HepG2 (cell line): ENCODE measurements around the gene GTF2A1.

Source experiments
- CREM ChIP-seq, 2 experiments: sonication (generic) in 1 of 2; formaldehyde crosslinking in 1 of 2; IDR thresholded peaks; 2 replicates each; pipeline versions ENCODE4 v1.4.0 to v1.6.1; 2016 to 2020; ENCODE audit warnings: antibody characterized with exemption in 1 of 2, mild to moderate bottlenecking in 1 of 2, missing genetic modification reagents in 1 of 2
- KLF6 ChIP-seq: IDR thresholded peaks from 2 replicates; pipeline ENCODE4 v1.8.0; 2016; ENCODE audit warnings: missing biosample characterization, missing genetic modification reagents
- MAF1 ChIP-seq: sonication (generic); formaldehyde crosslinking; IDR thresholded peaks from 2 replicates; pipeline ENCODE4 v1.5.0; 2020; ENCODE audit warnings: missing genetic modification reagents, borderline replicate concordance
- NFYC ChIP-seq: IDR thresholded peaks from 2 replicates; pipeline ENCODE4 v1.6.1; 2016; ENCODE audit warnings: missing genetic modification reagents, missing compliant biosample characterization
- POLR2A ChIP-seq, 2 experiments: IDR thresholded peaks; 2 replicates each; pipeline ENCODE4 v1.6.1; 2011; ENCODE audit warnings: low read depth in 2 of 2, low read length in 2 of 2, mild to moderate bottlenecking in 1 of 2, moderate library complexity in 1 of 2; ENCODE audit not compliant: insufficient read depth in 1 of 2
- SRSF1 ChIP-seq: fragments of 200-400 bp; formaldehyde crosslinking; optimal IDR thresholded peaks from 2 replicates; pipeline ENCODE3; 2017; ENCODE audit warnings: mild to moderate bottlenecking, low read depth, low read length, moderate library complexity
- YY1 ChIP-seq: IDR thresholded peaks from 2 replicates; pipeline ENCODE4 v1.6.1; 2011; ENCODE audit warnings: low read length, low read depth, moderate library complexity, mild to moderate bottlenecking; ENCODE audit not compliant: insufficient read depth, insufficient replicate concordance
- TF ChIP-seq, protein P1 (sequence below): sonication (generic); formaldehyde crosslinking; IDR thresholded peaks from 2 replicates; pipeline ENCODE4 v1.5.1; 2020; ENCODE audit warnings: missing genetic modification reagents, mild to moderate bottlenecking, borderline replicate concordance
- TF ChIP-seq, protein P2 (sequence below): sonication (generic); formaldehyde crosslinking; IDR thresholded peaks from 2 replicates; pipeline ENCODE4 v1.5.0; 2020; ENCODE audit warnings: mild to moderate bottlenecking, missing genetic modification reagents, moderate library complexity
- TF ChIP-seq, protein P3 (sequence below): sonication (generic); formaldehyde crosslinking; IDR thresholded peaks from 2 replicates; pipeline ENCODE4 v1.4.0; 2020; ENCODE audit warnings: mild to moderate bottlenecking, missing genetic modification reagents
- TF ChIP-seq, protein P4 (sequence below): sonication (generic); formaldehyde crosslinking; IDR thresholded peaks from 2 replicates; pipeline ENCODE4 v1.9.0; 2022; ENCODE audit warnings: missing genetic modification reagents, mild to moderate bottlenecking, borderline replicate concordance

- TF ChIP-seq NFYC (CRISPR knock-in tag) (no peak), SRSF1 (no peak), MAF1 (CRISPR knock-in tag) (no peak), YY1 (no peak), CREM (IDR thresholded peaks at IDR 0.05) (no peak), CREM (CRISPR knock-in tag; IDR thresholded peaks at IDR 0.05) (no peak), KLF6 (no peak), POLR2A (IDR thresholded peaks at IDR 0.05; ENCODE audit: insufficient read depth in 1 of 2, low read depth in 2 of 2, low read length in 2 of 2) (peak in 1 of 2 experiments; percentile 99; a peak in 2 of 4 replicates)
- TF ChIP-seq, protein P1, sequence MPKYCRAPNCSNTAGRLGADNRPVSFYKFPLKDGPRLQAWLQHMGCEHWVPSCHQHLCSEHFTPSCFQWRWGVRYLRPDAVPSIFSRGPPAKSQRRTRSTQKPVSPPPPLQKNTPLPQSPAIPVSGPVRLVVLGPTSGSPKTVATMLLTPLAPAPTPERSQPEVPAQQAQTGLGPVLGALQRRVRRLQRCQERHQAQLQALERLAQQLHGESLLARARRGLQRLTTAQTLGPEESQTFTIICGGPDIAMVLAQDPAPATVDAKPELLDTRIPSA (CRISPR knock-in tag) = no peak
- TF ChIP-seq, protein P2, sequence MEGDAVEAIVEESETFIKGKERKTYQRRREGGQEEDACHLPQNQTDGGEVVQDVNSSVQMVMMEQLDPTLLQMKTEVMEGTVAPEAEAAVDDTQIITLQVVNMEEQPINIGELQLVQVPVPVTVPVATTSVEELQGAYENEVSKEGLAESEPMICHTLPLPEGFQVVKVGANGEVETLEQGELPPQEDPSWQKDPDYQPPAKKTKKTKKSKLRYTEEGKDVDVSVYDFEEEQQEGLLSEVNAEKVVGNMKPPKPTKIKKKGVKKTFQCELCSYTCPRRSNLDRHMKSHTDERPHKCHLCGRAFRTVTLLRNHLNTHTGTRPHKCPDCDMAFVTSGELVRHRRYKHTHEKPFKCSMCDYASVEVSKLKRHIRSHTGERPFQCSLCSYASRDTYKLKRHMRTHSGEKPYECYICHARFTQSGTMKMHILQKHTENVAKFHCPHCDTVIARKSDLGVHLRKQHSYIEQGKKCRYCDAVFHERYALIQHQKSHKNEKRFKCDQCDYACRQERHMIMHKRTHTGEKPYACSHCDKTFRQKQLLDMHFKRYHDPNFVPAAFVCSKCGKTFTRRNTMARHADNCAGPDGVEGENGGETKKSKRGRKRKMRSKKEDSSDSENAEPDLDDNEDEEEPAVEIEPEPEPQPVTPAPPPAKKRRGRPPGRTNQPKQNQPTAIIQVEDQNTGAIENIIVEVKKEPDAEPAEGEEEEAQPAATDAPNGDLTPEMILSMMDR (CRISPR knock-in tag) = no peak
- TF ChIP-seq, protein P3, sequence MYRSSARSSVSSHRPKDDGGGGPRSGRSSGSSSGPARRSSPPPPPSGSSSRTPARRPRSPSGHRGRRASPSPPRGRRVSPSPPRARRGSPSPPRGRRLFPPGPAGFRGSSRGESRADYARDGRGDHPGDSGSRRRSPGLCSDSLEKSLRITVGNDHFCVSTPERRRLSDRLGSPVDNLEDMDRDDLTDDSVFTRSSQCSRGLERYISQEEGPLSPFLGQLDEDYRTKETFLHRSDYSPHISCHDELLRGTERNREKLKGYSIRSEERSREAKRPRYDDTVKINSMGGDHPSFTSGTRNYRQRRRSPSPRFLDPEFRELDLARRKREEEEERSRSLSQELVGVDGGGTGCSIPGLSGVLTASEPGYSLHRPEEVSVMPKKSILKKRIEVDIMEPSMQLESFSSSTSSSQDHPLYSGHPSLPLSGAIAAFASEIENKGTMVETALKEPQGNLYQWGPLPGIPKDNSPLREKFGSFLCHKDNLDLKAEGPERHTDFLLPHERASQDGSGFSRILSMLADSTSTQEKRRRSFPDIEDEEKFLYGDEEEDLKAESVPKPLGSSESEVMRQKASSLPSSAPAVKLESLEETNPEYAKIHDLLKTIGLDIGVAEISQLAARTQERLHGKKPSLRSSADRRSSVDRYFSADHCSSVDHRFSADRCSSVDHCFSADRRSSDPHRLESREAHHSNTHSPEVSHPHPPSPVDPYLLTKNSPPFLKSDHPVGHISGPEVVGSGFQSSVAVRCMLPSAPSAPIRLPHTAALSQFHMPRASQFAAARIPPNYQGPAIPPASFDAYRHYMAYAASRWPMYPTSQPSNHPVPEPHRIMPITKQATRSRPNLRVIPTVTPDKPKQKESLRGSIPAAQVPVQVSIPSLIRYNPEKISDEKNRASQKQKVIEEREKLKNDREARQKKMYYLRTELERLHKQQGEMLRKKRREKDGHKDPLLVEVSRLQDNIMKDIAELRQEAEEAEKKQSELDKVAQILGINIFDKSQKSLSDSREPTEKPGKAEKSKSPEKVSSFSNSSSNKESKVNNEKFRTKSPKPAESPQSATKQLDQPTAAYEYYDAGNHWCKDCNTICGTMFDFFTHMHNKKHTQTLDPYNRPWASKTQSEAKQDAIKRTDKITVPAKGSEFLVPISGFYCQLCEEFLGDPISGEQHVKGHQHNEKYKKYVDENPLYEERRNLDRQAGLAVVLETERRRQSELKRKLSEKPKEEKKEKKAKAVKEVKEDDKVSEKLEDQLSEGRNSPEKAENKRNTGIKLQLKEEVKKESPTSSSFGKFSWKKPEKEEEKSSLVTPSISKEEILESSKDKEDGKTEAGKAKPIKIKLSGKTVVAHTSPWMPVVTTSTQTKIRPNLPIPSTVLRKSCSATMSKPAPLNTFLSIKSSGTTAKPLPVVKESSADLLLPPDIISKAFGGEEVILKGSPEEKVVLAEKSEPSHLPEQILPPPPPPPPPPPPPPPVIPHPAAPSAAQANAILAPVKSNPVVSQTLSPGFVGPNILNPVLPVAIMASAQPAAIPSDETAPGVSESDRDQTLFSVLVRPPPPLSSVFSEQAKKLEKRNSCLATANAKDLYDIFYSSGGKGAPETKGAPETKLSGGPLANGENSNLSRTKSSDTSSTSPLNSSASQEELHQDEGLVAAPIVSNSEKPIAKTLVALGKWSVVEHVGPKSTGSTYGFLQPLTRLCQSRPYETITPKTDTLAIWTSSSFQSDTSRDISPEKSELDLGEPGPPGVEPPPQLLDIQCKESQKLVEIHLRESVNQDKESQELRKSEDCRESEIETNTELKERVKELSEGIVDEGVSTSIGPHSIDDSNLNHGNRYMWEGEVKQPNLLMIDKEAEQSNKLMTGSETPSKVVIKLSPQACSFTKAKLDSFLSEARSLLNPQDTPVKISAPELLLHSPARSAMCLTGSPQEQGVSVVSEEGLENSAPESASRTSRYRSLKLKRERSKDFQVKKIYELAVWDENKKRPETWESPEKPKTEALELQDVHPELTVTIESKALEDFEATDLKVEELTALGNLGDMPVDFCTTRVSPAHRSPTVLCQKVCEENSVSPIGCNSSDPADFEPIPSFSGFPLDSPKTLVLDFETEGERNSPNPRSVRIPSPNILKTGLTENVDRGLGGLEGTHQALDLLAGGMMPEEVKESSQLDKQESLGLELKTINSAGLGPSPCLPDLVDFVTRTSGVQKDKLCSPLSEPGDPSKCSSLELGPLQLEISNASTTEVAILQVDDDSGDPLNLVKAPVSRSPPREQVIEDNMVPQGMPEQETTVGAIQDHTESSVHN (CRISPR knock-in tag) = no peak
- TF ChIP-seq, protein P4, sequence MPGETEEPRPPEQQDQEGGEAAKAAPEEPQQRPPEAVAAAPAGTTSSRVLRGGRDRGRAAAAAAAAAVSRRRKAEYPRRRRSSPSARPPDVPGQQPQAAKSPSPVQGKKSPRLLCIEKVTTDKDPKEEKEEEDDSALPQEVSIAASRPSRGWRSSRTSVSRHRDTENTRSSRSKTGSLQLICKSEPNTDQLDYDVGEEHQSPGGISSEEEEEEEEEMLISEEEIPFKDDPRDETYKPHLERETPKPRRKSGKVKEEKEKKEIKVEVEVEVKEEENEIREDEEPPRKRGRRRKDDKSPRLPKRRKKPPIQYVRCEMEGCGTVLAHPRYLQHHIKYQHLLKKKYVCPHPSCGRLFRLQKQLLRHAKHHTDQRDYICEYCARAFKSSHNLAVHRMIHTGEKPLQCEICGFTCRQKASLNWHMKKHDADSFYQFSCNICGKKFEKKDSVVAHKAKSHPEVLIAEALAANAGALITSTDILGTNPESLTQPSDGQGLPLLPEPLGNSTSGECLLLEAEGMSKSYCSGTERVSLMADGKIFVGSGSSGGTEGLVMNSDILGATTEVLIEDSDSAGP (CRISPR knock-in tag) = no peak
Measured at GRCh38 chr14:81220580-81220829, 254 bp downstream of the GTF2A1 start.
